ENCODE results near the gene ADAM12.
"Not testable (repeated sequence)": the region's sequence is repeated elsewhere in the genome, so short reads cannot be mapped to it uniquely, and the experiment has no call there.

ADAM12 gene

GRCh38 chr10:126373972-126374371 lies 14.3 kb downstream of the ADAM12 start:
- DNase-seq: no peak

- DNase-seq: no peak
Measured at GRCh38 chr10:126373147-126373546, 15.1 kb downstream of the ADAM12 start.

GRCh38 chr10:126372396-126372795 lies 15.9 kb downstream of the ADAM12 start:
- no peak for DNase-seq

GRCh38 chr10:126369125-126369710 lies 19.1 kb downstream of the ADAM12 start:
- DNase-seq: no peak

GRCh38 chr10:126357169-126357568 lies 31.1 kb downstream of the ADAM12 start:
- no peak for DNase-seq

- no peak for DNase-seq
Measured at GRCh38 chr10:126353666-126354065, 34.6 kb downstream of the ADAM12 start.

GRCh38 chr10:126352453-126352852 lies 35.8 kb downstream of the ADAM12 start:
- DNase-seq: no peak

GRCh38 chr10:126351021-126351420 lies 37.3 kb downstream of the ADAM12 start:
- no peak for DNase-seq

- no peak for DNase-seq
Measured at GRCh38 chr10:126350216-126350992, 37.9 kb downstream of the ADAM12 start.

GRCh38 chr10:126349676-126350075 lies 38.6 kb downstream of the ADAM12 start:
- DNase-seq: no peak

- DNase-seq: no peak
Measured at GRCh38 chr10:126349101-126349500, 39.2 kb downstream of the ADAM12 start.

- not testable (repeated sequence) for DNase-seq
Measured at GRCh38 chr10:126343496-126343895, 44.8 kb downstream of the ADAM12 start.

GRCh38 chr10:126342680-126343079 lies 45.6 kb downstream of the ADAM12 start:
- DNase-seq: no peak

- no peak for DNase-seq
Measured at GRCh38 chr10:126341491-126341890, 46.8 kb downstream of the ADAM12 start.

- DNase-seq: no peak
Measured at GRCh38 chr10:126337251-126337810, 50.9 kb downstream of the ADAM12 start.

- DNase-seq: no peak
Measured at GRCh38 chr10:126336801-126337200, 51.5 kb downstream of the ADAM12 start.

GRCh38 chr10:126334272-126334671 lies 54.0 kb downstream of the ADAM12 start:
- no peak for DNase-seq

GRCh38 chr10:126332576-126332975 lies 55.7 kb downstream of the ADAM12 start:
- DNase-seq: no peak

GRCh38 chr10:126331101-126331500 lies 57.2 kb downstream of the ADAM12 start:
- DNase-seq: no peak

GRCh38 chr10:126324826-126325225 lies 63.5 kb downstream of the ADAM12 start:
- DNase-seq: no peak

- DNase-seq: no peak
Measured at GRCh38 chr10:126321440-126321839, 66.8 kb downstream of the ADAM12 start.

- DNase-seq: no peak
Measured at GRCh38 chr10:126317751-126318150, 70.5 kb downstream of the ADAM12 start.

GRCh38 chr10:126315494-126316177 lies 72.6 kb downstream of the ADAM12 start:
- DNase-seq: no peak
